EL (cell line): ENCODE data around the gene PRPF6.

Experiments
- DNase-seq: peaks from one replicate; pipeline ENCODE4 v3.0.0-alpha.2; 2016

PRPF6 gene

DNA sequence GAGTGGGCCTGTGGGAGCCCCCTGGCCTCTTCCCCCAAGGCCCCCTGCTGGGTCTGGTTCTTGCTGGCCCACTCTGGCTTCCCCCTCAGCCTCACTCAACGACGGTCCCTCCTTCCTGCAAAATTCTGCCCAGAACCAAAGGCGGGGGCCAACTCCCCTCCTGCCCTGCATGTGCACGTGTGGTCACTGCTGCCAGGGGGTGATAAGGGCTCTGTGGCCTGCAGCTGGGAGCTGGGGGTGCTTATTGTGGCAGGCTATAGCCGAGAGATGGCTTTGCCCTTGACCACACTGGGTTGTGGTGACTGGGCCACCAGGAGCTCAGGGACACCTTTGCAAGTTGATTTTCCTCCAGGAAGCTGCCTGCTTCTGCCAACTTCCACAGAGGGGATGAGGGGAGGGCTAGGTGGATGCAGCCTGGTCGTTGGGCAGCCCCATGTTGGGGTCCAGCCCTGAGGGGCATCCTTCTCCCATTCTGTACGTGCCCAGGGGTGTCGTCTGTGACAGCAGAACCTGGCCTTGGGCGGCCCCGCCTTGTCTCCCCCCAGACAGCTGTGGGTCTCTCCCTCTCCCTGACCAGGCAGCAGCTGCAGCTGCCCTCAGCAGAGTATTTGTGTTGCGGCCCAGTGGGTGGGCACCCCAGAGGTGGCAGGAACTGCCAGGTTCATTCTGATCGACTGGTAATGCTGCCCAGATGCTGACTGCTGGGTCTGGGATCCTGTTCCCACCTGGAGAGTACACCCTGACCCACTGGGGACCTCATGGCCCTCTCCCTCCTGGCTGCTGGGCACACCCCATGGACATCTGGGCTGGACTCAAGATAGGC lies 87.7 kb downstream of the PRPF6 start:
- DNase-seq, result no peak

DNA sequence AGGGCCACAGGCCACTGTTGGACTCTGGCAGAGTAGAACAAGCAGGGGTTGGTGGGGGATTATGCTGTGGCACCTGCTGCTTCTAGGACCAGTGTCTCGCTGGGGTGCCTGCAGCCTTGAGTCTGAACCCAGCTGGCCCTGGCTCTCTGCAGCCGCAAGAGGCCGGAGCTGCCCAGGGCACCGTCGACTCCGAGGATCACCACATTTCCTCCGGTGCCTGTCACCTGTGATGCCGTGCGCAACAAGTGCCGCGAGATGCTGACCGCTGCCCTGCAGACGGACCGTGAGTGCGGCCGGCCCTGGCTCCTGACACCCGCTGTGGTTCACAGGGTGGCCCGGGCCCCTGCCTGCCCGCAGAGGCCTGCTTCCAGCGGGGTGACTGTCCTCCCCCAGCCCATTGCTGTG lies 88.3 kb downstream of the PRPF6 start:
- no peak for DNase-seq

DNA sequence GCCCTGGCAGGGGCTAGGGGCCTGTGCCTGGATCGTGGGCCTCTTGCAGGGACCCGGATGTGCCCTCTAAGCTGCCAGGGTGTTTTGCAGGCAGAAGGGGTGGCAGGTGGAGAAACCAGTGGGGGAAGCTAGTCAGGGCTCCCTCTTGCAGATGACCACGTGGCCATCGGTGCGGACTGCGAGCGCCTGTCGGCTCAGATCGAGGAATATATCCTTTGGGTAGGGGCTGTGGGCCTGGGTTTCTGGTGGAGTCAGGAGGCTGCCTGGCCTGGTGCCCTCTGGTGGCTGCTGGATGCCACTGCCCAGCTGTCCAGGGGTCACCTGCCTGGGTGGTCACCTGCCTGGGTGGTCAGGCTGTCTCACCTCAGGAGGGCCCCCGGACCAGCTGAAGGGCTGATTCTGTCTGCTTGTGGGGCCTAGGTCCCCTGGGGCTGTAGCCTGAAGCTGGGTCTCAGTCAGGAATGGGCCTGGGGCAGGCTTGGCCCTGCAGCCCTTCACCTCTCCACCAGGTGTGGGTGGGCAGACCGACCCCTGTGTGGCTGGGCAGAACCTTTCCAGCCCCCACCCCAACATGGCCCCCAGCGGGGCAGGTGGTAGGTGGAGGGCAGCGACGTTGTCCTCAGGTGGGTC lies 88.8 kb downstream of the PRPF6 start:
- DNase-seq, result no peak

DNA sequence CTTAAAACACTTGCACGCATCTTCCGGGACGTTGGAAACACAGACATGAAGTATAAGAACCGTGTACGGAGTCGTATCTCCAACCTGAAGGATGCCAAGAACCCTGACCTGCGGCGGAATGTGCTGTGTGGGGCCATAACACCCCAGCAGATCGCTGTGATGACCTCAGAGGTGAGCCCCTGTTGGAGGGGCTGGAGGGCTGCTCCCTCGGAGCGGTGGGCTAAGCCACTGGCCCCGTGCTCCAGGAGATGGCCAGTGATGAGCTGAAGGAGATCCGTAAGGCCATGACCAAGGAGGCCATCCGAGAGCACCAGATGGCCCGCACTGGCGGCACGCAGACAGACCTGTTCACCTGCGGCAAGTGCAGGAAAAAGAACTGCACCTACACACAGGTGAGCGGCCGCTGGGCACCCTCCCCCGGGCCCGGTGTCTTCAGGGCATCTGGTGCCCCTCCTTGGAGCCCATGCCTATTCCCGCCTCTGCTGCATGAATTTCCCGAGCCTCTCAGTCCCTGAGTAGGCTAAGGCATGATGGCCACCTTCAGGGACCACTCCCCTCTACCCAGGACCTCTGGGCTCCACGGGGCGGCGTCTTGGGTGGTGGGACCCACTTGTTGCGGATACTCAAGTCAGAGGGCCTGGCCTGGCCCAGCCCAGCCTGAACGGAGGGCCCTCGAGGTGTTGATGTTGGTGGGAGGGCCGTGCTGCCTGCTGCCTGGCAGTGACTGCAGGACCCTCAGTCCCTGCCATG lies 89.5 kb downstream of the PRPF6 start:
- DNase-seq, result no peak

DNA sequence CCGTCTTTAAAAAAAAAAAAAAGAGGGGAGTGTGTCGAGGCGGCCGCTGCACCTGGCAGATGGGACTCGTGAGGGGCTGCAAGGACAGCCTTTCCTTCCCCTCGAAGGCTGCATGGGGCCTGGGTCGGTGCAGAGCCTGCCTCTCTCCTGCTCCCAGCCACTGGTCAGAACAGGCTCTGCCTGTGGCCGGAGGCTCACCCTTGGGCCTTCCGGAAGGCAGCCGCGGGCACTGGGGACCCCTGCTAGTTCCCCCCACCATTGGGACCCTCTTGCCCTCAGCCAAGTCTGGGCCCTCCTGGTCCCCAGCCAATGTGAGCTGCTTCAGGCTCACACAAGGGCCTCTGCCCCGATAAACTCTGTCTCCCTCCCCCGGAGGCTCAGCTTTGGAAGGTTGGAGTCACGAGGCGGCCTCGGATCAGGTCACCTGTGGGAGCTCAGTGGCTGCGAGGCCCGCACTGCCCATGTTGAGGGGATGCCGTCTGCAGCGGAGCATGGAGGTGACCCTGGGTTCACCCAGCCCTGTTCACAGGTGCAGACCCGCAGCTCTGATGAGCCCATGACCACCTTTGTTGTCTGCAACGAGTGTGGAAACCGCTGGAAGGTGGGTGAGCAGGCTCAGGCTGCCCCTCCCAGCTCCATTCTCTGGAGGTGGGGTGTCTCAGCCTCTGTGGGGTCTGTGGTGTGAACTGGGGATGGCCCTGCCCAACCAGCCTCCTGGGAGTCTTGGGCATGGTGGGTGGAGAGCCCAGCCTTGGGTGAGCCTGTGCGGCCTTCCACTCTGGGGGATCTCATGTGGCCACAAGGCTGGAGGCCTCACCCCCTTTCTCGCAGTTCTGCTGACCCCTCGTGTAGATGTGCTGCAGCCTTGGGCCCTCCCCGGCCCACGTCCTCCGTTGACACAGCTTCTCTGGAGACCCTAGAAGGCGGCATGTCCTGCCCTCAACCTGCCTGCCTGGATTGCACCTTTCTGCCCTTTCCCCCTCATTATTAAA lies 90.7 kb downstream of the PRPF6 start:
- DNase-seq, result no peak

DNA sequence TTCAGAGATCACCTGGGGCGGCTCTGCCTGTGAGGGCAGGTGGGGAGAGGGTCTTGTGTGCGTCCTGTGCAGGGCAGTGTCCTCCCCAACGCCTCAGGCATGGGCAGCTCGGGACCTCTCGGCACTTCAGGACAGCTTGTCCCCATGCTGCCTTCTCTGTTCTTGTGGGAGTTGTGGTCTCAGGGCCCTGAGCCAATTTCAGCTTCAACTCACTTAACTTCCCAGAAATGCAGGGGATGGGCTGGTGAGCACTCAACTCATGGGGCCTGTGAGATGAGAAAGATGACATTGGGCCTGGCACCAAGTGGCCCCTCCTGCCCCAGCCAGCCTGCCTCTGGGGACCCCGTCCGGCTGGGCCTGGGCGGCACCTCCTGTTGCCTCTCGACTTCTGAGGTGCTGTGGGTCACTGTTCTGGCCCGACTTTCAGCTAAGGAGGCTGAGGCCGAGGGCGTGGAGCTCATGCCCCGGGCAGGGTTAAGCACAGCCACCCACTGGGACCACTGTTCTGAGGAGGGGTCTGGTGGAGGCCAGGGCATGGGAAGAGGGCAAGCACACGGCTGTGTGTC lies 91.6 kb downstream of the PRPF6 start:
- DNase-seq, result no peak

DNA sequence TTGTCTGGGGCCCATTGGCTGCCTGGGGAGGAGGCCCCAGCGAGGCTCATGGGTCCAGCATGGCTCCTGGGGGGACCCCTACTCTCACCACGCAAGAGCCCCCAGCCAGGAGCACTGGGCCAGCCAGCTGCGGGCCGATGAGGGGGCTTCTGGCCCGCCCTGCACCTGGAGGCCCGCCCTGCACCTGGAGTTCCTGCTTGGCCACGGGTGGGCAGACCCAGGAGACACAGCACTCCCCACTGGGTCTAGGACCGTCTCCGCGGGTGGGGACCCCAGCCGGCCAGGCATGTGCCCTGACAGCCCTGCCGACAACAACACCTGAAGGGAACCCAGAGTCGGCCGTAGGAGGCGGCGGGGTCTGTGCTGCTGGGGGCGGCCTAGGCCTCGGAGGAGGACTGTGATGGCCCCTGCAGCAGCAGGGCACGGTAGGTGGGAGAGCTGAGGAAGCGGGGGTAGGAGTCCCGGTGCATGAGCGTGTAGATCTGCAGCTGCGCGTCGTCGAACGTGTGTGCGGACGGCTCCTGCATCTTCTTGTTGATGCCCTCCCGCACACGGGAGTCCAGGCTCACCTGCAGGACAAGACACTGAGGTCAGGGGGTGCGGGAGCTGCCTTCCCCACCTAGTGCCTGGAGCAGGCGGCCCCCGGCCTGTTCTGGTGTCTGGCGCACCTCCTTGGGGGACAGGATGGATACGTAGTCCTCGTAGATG lies 92.7 kb downstream of the PRPF6 start:
- DNase-seq, result no peak

DNA sequence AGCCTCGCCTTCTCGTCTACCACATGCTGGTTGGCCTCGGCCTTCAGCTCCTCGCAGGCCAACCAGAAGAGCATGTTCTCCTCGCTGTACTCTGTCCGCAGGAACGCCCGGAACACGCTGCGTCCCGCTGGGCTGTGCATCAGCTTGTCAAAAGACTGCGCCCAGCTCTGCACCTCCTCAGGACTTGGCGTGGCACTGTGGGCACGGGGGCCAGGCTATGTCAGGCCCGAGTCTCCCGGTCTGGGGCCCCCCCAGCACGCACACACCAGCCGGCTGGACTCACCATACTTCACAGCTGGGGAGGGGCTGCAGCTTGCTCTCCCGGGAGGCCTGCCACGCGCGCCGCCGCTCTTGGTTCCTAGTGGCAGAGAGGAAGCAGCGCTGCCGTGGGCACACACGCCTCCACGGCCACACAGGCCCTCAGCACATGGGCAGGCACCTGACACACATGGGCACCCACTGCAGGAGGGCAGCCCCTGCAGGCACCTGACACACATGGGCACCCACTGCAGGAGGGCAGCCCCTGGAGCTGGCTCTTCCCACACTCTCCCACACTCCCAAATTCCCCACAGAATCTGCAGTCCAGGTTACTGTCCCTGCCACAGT lies 93.4 kb downstream of the PRPF6 start:
- no peak for DNase-seq

DNA sequence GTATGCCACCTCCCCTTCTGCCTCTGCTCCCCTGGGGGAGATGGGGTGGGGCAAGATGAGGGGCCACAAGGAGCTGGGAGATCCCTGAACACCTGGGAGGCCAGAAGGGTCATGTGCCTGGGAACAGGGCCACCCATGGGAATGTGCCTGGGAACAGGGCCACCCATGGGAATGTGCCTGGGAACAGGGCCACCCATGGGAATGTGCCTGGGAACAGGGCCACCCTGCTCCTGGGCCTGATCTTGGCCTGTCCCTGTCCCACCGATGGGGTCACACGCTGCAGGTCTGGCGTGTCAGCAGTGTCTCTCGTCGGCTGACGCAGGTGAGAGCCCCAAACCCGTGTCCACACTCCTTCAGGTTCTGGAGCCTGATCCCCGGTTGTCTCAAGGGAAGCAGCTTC lies 94.0 kb downstream of the PRPF6 start:
- DNase-seq, result no peak

DNA sequence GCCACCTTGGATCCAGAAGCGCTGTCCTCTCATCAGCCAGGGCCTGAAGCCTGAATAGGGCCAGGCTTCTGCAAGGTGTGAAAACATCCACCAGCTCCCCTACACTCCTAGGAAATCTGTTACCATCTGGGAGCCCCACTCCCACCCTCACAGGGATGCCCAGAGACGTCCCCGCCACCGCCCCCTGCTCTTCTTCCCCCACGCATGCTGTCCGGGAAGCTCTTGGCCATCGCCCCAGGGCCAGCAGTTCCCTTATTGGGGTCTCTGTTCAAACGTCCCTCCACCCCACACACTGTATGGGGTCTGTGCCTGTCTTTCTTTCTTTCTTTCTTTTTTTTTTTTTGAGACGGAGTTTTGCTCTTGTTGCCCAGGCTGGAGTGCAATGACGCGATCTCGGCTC lies 94.6 kb downstream of the PRPF6 start:
- DNase-seq, result no peak

DNA sequence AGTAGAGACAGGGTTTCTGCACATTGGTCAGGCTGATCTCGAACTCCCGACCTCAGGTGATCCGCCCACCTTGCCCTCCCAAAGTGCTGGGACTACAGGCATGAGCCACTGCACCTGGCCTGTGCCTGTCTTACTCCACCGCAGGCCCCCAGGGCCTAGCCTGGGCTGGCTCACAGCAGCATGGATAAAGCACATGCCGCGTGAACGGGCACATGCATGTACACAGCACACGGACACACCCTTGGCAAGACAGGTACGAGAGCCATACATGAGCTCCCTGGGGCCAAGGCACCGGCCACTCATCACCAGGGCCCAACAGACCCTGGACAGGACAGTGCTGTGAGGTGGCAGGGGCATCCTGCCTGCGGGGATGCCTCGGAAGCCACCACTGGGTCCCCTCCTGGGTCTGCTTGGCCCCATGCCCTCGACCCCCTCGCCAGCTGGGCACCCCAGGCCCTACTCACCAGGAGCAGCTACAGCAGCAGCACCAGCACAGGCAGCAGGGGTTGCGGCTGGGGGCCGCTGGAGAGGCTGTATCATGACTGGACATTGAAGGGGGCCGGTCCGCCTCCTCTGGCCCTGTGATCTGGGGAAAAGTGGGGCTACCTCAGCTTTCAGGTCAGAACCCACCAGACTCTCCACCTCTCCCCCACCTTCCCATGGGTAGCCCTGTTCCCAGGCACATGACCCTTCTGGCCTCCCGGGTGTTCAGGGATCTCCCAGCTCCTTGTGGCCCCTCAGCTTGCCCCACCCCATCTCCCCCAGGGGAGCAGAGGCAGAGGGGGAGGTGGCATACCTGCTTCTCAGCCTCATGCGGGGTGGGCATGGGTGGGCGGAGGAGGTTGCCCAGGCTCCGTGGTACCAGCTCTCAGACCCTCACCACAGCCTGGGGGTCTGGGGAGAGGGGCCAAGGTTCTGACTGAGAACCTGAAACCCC lies 95.4 kb downstream of the PRPF6 start:
- DNase-seq, result no peak

DNA sequence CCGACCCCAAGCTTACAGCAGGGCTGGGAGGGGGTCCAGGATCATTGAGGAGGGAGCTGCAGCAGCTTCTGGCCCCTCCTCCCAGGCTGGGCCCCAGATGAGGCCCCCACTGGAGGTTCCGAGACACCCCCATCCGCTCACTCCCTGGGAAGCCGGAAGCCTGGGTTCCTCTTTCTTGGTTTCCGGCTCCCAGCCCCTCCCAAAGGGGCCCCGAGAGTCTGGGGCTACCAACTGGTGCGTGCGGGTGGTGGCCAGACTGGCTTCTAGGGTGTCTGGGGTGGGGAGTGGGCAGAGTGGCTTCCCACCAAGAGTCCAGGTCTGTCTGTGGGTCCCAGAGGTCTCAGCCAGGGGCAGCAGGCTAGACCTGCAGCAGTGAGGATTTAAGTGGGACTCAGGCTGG lies 96.2 kb downstream of the PRPF6 start:
- DNase-seq, result no peak

DNA sequence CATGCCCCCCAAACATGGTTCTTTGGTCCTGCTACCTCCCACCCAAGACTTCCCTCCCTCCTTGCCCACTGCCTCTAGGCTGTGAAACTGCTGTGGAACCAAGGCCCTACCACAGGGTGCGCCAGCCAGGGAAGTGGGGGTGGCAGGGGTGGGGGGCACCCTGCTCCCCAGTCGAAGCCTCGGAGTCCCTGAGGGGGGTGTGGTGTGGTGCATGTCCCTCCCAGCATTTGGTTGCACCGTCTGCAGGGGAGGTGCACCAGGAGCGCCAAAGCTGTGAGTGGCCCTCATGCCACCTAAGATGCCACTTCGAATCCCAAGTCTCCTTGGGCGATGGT lies 96.6 kb downstream of the PRPF6 start:
- DNase-seq, result no peak

DNA sequence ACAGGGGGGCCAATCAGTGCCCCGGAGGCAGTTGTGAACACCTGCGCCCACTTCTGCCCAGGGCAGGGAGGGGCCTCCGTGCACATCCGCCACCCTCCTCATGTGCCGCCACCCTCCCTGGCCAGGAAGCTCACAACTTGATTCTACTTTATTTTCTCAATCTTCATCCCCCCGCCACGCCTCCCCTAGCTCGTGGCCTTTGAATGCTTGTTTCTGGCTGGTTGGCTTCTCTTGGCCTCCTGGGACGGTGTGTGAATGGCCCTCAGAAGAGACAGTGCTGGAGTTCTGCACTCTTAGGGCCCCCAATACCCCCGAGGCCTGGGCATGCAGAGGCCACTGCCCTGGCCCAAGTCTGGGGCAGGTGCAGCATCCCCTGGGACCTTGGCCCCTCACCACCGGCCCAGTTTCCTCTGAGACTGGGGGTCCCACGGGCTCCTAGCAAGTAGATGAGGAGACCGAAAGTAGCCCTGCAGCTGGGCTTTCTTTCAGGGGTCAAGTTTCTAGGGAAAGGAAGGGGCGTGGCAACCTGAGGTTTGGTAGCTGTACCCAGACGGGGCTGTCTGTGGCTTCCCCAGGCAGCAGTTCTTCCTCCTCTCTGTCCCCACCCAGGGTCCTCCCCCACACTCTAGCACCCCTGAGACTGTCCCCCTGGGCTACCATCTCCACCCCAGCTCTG lies 97.1 kb downstream of the PRPF6 start:
- DNase-seq, result no peak

DNA sequence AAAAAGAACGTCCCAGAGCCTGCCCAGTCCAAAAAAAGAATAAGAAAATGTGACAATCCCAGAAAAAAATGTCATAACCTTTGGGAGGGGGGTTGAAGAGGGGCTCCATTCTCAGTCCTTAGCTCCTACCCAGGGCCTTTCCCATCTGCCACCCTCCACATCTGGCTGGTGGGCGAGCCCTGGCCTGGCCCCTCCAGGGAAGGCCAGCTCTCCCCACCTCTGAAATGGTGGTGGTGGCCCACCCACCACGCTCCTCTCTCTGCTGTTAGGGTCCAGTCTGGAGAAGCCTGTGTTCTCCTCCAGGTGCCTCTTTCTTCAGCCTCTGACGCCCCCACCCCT lies 98.0 kb downstream of the PRPF6 start:
- DNase-seq, result no peak

DNA sequence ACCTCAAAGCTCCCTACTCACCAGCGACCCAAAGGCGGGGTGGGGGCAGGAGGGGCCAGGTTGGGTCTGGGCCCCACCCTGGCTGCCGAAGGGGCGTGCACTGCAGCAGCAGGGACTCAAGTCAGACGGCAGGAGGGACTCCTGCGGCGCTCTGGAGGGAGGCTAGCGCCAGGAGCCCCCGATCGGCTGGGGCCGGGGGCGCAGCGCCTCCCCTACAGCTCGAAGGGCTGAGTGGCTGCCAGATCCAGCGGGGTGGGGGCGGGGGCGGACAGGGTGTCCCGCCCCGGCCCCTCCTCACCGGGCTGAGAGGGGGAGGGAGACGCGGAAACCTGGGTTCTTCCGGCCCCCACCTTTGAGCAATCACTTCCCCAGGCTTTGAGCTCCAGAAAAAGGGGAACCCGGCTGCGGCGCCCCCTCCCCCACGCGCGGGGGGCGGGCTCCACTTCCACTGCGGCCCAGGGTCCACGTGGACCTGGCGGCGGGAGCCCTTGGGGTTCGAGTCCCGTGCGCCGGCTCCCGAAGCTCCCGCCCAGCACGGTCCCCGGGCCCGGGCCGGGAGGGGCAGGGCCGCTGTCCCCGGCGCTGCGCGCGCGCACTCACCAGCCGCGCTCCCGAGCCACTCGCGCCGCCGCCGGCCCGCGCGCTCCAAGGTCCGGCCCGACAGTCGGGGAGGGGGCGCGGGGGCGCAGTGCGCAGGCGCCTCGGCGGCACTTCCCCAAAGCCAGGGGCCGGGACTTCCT lies 98.5 kb downstream of the PRPF6 start, which contains the start of gene RGS19:
TSS of gene RGS19 (minus strand) at position 246 of the 740 bp plus-strand sequence. CDS start 2,632 bp downstream, outside the sequence.
- peak; percentile 73 for DNase-seq

DNA sequence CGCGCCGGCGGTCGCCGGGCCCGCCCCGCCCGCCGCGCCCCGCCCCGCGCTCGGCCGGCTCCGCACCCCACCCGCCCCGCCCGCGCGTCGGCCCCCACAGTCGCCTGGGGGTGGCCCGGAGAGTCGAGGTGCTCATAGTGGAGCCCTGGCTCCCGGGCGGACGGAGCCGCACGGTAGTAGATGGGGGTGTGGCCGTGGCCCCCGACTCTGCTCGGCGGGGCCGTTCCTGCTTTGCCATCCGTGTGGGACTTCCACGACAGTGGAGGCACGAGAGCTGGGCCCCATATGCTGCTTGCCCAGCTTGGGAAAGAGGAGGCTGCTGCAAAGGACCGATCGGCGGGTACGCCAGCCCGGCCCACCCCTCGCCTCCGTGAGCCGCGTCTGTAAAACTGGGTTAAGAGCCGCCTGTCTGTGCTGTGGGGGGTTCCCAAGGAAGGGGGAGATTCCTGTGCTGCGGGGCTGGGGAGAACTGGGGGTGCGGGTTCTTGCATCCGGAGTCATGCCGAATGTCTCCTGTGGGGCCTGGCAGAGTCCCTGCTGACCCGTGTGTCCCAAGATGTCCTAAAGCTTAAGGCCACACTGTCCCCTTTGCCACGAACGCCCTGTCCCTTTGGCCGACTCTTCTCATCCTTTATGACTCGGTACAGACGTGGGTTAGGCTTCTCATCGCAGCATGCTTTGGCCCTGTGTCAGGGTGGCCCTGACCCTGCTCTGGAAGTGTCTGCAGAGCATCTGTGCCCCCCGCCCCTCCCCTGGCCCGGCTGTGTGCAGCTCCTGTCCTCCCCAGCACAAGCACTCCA lies 99.3 kb downstream of the PRPF6 start, which contains the start of gene OPRL1:
TSS of gene OPRL1 (plus strand) at position 70 of the 800 bp plus-strand sequence. CDS start 12,639 bp downstream, outside the sequence.
- no peak for DNase-seq
